Measurements from ENCODE around the gene MCOLN1. TPM values are rescaled to one million over a fixed set of nuclear protein-coding genes. Genes with fewer than 3 reads are reported as not detected.

The MCOLN1 gene
- polyA plus RNA-seq, 3 donors, result 32.8 to 133 (median 34.3) TPM

DNA sequence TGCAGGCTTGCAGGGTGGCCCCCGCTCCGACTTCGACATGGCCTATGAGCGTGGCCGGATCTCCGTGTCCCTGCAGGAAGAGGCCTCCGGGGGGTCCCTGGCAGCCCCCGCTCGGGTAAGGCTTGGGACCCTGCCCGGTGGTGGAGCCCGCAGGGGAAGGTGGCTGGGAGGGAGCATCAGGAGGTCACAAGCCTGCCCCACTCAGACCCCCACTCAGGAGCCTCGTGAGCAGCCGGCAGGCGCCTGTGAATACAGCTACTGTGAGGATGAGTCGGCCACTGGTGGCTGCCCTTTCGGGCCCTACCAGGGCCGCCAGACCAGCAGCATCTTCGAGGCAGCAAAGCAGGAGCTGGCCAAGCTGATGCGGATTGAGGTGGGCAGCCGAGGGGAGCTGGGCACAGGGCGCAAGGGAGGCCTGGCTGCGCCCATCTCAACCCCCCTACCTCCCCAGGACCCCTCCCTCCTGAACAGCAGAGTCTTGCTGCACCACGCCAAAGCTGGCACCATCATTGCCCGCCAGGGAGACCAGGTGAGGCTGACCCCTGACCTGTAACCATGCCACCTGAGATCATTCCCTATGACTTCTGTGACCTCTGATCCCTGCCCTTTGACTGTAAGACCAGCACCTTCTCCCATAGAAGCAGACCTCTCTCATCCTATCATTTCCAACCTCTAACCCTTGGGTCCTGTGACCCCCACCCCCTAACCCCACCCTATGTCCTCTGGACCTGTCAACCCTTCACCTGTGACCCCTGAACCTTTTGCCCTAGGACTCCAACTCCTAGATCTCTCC is 20.3 kb downstream of the MCOLN1 start:
- TF ChIP-seq, protein P1, sequence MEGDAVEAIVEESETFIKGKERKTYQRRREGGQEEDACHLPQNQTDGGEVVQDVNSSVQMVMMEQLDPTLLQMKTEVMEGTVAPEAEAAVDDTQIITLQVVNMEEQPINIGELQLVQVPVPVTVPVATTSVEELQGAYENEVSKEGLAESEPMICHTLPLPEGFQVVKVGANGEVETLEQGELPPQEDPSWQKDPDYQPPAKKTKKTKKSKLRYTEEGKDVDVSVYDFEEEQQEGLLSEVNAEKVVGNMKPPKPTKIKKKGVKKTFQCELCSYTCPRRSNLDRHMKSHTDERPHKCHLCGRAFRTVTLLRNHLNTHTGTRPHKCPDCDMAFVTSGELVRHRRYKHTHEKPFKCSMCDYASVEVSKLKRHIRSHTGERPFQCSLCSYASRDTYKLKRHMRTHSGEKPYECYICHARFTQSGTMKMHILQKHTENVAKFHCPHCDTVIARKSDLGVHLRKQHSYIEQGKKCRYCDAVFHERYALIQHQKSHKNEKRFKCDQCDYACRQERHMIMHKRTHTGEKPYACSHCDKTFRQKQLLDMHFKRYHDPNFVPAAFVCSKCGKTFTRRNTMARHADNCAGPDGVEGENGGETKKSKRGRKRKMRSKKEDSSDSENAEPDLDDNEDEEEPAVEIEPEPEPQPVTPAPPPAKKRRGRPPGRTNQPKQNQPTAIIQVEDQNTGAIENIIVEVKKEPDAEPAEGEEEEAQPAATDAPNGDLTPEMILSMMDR (IDR thresholded peaks at IDR 0.05), result no peak
- intact Hi-C loops (cut with micrococcal nuclease), result loop anchor here (5.0 to 10.0 kb wide), 2 partner anchors 50 to 112 kb away; no protein-coding TSS in a partner anchor
- no peak overlapping the region for H3K4me2 ChIP-seq (replicated peaks; ENCODE audit: extremely low read depth, low read length, poor library complexity, severe bottlenecking)
- peaks cover 0 to 5% (median 0%) of the 10 kb centered on the region in 7 donors for H3K9me3 Mint-ChIP-seq
- H4K20me1 ChIP-seq (ENCODE audit: insufficient read depth, low read length), result no peaks in the 10 kb centered on the region
- H3K9me3 ChIP-seq (replicated peaks in 1 of 2; ENCODE audit: control insufficient read depth in 1 of 2, insufficient read depth in 1 of 2, low read length in 2 of 2), result no peaks in the 10 kb centered on the region
- no peak overlapping the region for H3K4me3 ChIP-seq (replicated peaks in 1 of 3; ENCODE audit: low read depth in 2 of 3, low read length in 3 of 3)
- H3K27ac Mint-ChIP-seq, result peak overlapping the region; percentile 98 to 100 (median 99)
- H3K4me1 ChIP-seq (ENCODE audit: control insufficient read depth in 1 of 2, insufficient read depth in 2 of 2, low read length in 2 of 2), result peaks cover 44 to 48% of the 10 kb centered on the region in 2 donors
- H3K4me1 Mint-ChIP-seq, result peaks cover 51% of the 10 kb centered on the region
- peak overlapping the region in 1 of 2 donors; percentile 57 for H3K4me3 Mint-ChIP-seq
- no peak overlapping the region for H2AFZ ChIP-seq (ENCODE audit: insufficient read depth, low read depth, low read length, poor library complexity, severe bottlenecking)
- H3K36me3 Mint-ChIP-seq, result peaks cover 50 to 64% of the 10 kb centered on the region in 2 donors
- peaks cover 43 to 50% of the 10 kb centered on the region in 2 donors for H3K36me3 ChIP-seq (replicated peaks in 1 of 2; ENCODE audit: control insufficient read depth in 1 of 2, insufficient read depth in 2 of 2, low read length in 2 of 2)
- peak overlapping the region; percentile 33 for H3K9ac ChIP-seq (ENCODE audit: insufficient read depth, low read length, poor library complexity, severe bottlenecking)
- no peaks in the 10 kb centered on the region for H3K79me2 ChIP-seq (ENCODE audit: insufficient read depth, low read length)
- 99% methylated on average over 21 of the region's 24 CpGs for WGBS (ENCODE audit: insufficient coverage)
- no peaks in the 10 kb centered on the region for H3K27me3 ChIP-seq (ENCODE audit: control insufficient read depth in 2 of 2, insufficient read depth in 2 of 2, low read length in 2 of 2)
- peak overlapping the region; percentile 95 to 98 for H3K27ac ChIP-seq (ENCODE audit: low read depth in 1 of 2, low read length in 2 of 2)
- no peak for DNase-seq
- no peaks in the 10 kb centered on the region for H3K27me3 Mint-ChIP-seq (ENCODE audit: low read depth in 3 of 3)

DNA sequence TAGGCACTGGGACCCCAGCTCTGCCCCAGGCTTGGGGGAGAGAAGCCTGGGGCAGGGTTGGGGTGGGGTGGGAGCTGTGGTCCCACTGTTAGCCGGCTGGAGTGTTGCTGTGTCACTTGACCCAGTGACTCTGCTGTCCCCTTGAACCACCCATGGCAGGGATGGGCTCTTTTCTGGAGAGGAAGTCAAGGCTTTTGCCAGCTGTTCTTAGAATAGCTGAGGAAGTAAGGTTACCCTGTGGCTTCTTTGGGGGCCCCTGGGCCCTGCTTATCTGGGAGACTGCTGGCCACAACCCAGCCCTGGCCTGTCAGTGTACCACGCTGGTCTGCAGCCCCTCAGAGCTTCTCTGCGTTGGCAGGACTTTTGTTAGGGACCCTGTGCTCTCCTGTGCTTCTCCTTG is 22.2 kb downstream of the MCOLN1 start:
- Mint-ChIP-seq H3K4me3 (peak overlapping the region; percentile 51 to 71), H3K27ac (peak overlapping the region; percentile 98 to 100 (median 99)), H3K27me3 (ENCODE audit: low read depth in 3 of 3) (no peaks in the 10 kb centered on the region), H3K9me3 (peaks cover 0 to 5% (median 0%) of the 10 kb centered on the region in 7 donors), H3K36me3 (peaks cover 43 to 62% of the 10 kb centered on the region in 2 donors), H3K4me1 (peaks cover 50% of the 10 kb centered on the region)
- H4K20me1 ChIP-seq (ENCODE audit: insufficient read depth, low read length), result no peaks in the 10 kb centered on the region
- no peaks in the 10 kb centered on the region for H3K9me3 ChIP-seq (replicated peaks in 1 of 2; ENCODE audit: control insufficient read depth in 1 of 2, insufficient read depth in 1 of 2, low read length in 2 of 2)
- peak; percentile 76 to 83 (median 82) for DNase-seq
- TF ChIP-seq, protein P1 (IDR thresholded peaks at IDR 0.05), result no peak
- H3K9ac ChIP-seq (ENCODE audit: insufficient read depth, low read length, poor library complexity, severe bottlenecking), result peak overlapping the region; percentile 73
- H3K27me3 ChIP-seq (ENCODE audit: control insufficient read depth in 2 of 2, insufficient read depth in 2 of 2, low read length in 2 of 2), result no peaks in the 10 kb centered on the region
- peaks cover 33 to 40% of the 10 kb centered on the region in 2 donors for H3K36me3 ChIP-seq (replicated peaks in 1 of 2; ENCODE audit: control insufficient read depth in 1 of 2, insufficient read depth in 2 of 2, low read length in 2 of 2)
- peaks cover 44 to 48% of the 10 kb centered on the region in 2 donors for H3K4me1 ChIP-seq (ENCODE audit: control insufficient read depth in 1 of 2, insufficient read depth in 2 of 2, low read length in 2 of 2)
- H2AFZ ChIP-seq (ENCODE audit: insufficient read depth, low read depth, low read length, poor library complexity, severe bottlenecking), result no peak overlapping the region
- intact Hi-C loops (cut with micrococcal nuclease), result loop anchor here (5.0 to 10.0 kb wide), 2 partner anchors 52 to 110 kb away; no protein-coding TSS in a partner anchor
- H3K27ac ChIP-seq (ENCODE audit: low read depth in 1 of 2, low read length in 2 of 2), result peak overlapping the region; percentile 95 to 98
- H3K79me2 ChIP-seq (ENCODE audit: insufficient read depth, low read length), result no peaks in the 10 kb centered on the region
- WGBS (ENCODE audit: insufficient coverage), result 0% methylated on average over 3 of the region's 3 CpGs
- peak overlapping the region in 1 of 3 experiments; percentile 47 for H3K4me3 ChIP-seq (replicated peaks in 1 of 3; ENCODE audit: low read depth in 2 of 3, low read length in 3 of 3)
- peak overlapping the region; percentile 41 for H3K4me2 ChIP-seq (replicated peaks; ENCODE audit: extremely low read depth, low read length, poor library complexity, severe bottlenecking)

Data from CD14-positive monocyte (primary cell).